ENCODE measurements around the gene CDC42BPA. TPM values are rescaled to one million over a fixed set of nuclear protein-coding genes. Genes with fewer than 3 reads are reported as not detected.

Gene CDC42BPA
- polyA plus RNA-seq, 1 of the 3 experiments (the other 2 are of a cell fraction), result 6.8 TPM

DNA sequence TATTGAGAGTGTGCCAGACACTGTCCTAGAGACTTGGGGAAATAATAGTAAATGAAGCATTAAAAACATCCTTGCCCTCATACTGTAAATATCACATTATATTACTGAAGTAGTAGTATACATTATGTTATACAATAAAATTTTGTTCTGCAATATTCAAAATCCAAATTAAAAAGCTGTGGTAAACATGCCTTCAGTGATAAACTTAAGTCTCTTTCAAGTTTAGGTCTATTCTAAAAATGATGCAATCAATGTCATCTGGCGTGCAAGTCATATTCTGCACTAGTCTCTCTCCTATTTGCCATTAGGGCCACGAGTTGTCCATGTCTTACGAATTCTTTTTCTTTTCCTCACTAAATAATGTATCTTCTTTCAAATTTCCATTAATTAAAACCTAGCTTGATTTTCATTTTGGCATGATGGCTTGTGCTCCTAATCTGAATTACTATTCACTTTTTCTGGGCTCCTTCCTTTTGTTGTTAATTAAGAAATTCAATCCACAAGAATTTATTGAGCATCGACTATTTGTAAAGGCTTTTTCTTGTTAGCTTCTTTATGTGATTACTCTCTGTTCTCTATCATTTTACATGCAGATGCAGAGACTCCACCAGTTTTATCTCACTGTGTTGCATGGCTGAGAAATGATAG lies 247.5 kb downstream of the CDC42BPA start:
- ChIA-PET CTCF (interaction anchor here (1.1 kb wide), 1 partner anchor 9 kb away, joined by 3 read pairs; no protein-coding TSS in a partner anchor), POLR2A (interaction anchor here (0.6 kb wide), 1 partner anchor 50 kb away, joined by 5 read pairs; no protein-coding TSS in a partner anchor)
- H3K4me2 ChIP-seq, result no peak overlapping the region
- no peak for DNase-seq
- no peaks in the 10 kb centered on the region; a peak in 1 of 4 replicates for H3K4me1 ChIP-seq (ENCODE audit: control insufficient read depth in 1 of 2, insufficient read depth in 2 of 2, low read depth in 1 of 2, low read length in 1 of 2)
- H3K27ac ChIP-seq (ENCODE audit: low read depth in 2 of 2, low read length in 1 of 2), result no peak overlapping the region
- no peaks in the 10 kb centered on the region for H3K79me2 ChIP-seq (ENCODE audit: insufficient read depth)
- no peak overlapping the region for H3K9ac ChIP-seq
- TF ChIP-seq TAF1 (IDR thresholded peaks at IDR 0.05; ENCODE audit: borderline replicate concordance, low read depth, low read length) (no peak), POLR2AphosphoS5 (IDR thresholded peaks at IDR 0.05; ENCODE audit: low read depth, low read length) (no peak), RAD21 (IDR thresholded peaks at IDR 0.05; ENCODE audit: low read length) (no peak), MEF2A (IDR thresholded peaks at IDR 0.05; ENCODE audit: borderline replicate concordance, low read depth) (no peak), ELF1 (IDR thresholded peaks at IDR 0.05) (no peak), RFX5 (IDR thresholded peaks at IDR 0.05; ENCODE audit: low read length) (no peak), TCF12 (IDR thresholded peaks at IDR 0.05) (no peak), TEAD4 (IDR thresholded peaks at IDR 0.05; ENCODE audit: borderline replicate concordance, insufficient read depth) (no peak), NFIC (IDR thresholded peaks at IDR 0.05; ENCODE audit: borderline replicate concordance) (no peak), YY1 (IDR thresholded peaks at IDR 0.05; ENCODE audit: low read depth) (no peak), SIN3A (IDR thresholded peaks at IDR 0.05; ENCODE audit: borderline replicate concordance, low read depth, low read length) (no peak), RXRA (IDR thresholded peaks at IDR 0.05; ENCODE audit: borderline replicate concordance, low read depth) (no peak), SMC3 (IDR thresholded peaks at IDR 0.05; ENCODE audit: low read depth, low read length) (no peak), EZH2phosphoT487 (IDR thresholded peaks at IDR 0.05; ENCODE audit: borderline replicate concordance, low read depth) (no peak), MXI1 (IDR thresholded peaks at IDR 0.05; ENCODE audit: low read depth, low read length) (no peak)
- TF ChIP-seq, protein P1, sequence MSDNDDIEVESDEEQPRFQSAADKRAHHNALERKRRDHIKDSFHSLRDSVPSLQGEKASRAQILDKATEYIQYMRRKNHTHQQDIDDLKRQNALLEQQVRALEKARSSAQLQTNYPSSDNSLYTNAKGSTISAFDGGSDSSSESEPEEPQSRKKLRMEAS (IDR thresholded peaks at IDR 0.05; ENCODE audit: low read depth), result no peak
- TF ChIP-seq, protein P2, sequence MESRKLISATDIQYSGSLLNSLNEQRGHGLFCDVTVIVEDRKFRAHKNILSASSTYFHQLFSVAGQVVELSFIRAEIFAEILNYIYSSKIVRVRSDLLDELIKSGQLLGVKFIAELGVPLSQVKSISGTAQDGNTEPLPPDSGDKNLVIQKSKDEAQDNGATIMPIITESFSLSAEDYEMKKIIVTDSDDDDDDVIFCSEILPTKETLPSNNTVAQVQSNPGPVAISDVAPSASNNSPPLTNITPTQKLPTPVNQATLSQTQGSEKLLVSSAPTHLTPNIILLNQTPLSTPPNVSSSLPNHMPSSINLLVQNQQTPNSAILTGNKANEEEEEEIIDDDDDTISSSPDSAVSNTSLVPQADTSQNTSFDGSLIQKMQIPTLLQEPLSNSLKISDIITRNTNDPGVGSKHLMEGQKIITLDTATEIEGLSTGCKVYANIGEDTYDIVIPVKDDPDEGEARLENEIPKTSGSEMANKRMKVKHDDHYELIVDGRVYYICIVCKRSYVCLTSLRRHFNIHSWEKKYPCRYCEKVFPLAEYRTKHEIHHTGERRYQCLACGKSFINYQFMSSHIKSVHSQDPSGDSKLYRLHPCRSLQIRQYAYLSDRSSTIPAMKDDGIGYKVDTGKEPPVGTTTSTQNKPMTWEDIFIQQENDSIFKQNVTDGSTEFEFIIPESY (IDR thresholded peaks at IDR 0.05; ENCODE audit: borderline replicate concordance, low read depth), result no peak
- TF ChIP-seq, protein P3, sequence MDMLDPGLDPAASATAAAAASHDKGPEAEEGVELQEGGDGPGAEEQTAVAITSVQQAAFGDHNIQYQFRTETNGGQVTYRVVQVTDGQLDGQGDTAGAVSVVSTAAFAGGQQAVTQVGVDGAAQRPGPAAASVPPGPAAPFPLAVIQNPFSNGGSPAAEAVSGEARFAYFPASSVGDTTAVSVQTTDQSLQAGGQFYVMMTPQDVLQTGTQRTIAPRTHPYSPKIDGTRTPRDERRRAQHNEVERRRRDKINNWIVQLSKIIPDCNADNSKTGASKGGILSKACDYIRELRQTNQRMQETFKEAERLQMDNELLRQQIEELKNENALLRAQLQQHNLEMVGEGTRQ (IDR thresholded peaks at IDR 0.05; ENCODE audit: borderline replicate concordance, low read depth, low read length), result no peak
- WGBS (ENCODE audit: low lambda C conversion rate), result 71% methylated on average over 4 of the region's 4 CpGs
- H3F3A ChIP-seq (replicated peaks; ENCODE audit: insufficient read depth), result peaks cover 4% of the 10 kb centered on the region
- H2AFZ ChIP-seq (ENCODE audit: low read depth), result no peak overlapping the region
- no peak overlapping the region for H3K4me3 ChIP-seq (ENCODE audit: low read depth in 2 of 2, low read length in 1 of 2)
- peaks cover 47 to 68% of the 10 kb centered on the region in 2 experiments for H3K36me3 ChIP-seq (replicated peaks in 1 of 2; ENCODE audit: control insufficient read depth in 1 of 2, insufficient read depth in 2 of 2, low read length in 1 of 2)
- H3K9me2 ChIP-seq, result no peaks in the 10 kb centered on the region
- no peaks in the 10 kb centered on the region for H3K27me3 ChIP-seq (ENCODE audit: insufficient read depth)
- no peaks in the 10 kb centered on the region for H4K20me1 ChIP-seq (ENCODE audit: insufficient read depth)
- H3K9me3 ChIP-seq, result no peaks in the 10 kb centered on the region
